ENCODE results near the gene CMSS1.

GRCh38 chr3:99952306-99952705 is 134.6 kb downstream of the CMSS1 start:
- TF ChIP-seq POLR2AphosphoS5 (IDR thresholded peaks at IDR 0.05; ENCODE audit: low read depth, low read length) = no peak
- no peak for TF ChIP-seq TAF1 (IDR thresholded peaks at IDR 0.05; ENCODE audit: borderline replicate concordance, insufficient read depth, low read length)
- TF ChIP-seq REST (IDR thresholded peaks at IDR 0.05; ENCODE audit: insufficient read depth in 1 of 2, low read depth in 2 of 2, low read length in 2 of 2) = no peak
- no peak for TF ChIP-seq SIN3A (IDR thresholded peaks at IDR 0.05; ENCODE audit: borderline replicate concordance, insufficient read depth, low read length)
- no peak for TF ChIP-seq FOXP2 (optimal IDR thresholded peaks at IDR 0.05; ENCODE audit: borderline replicate concordance, extremely low read depth, extremely low read length, insufficient read depth)
